Tibial artery (tissue), 4 donors: ENCODE measurements around the gene UBL5.
"Not testable (repeated sequence)": the region's sequence is repeated elsewhere in the genome, so short reads cannot be mapped to it uniquely, and the experiment has no call there.

Experiments
- DNase-seq, 2 donors: peaks; one replicate each; pipeline ENCODE4 v3.0.0-alpha.2; 2019
- H3K27ac ChIP-seq, 2 donors: fragments of 200-600 bp; sonication (generic) in 1 of 2; 1 replicate in 1 of 2; 2 replicates in 1 of 2; pipeline ENCODE4 v1.5.1; 2018 to 2019; ENCODE audit warnings: mild to moderate bottlenecking in 1 of 2
- H3K27me3 ChIP-seq, 2 donors: fragments of 200-600 bp; sonication (generic) in 1 of 2; one replicate each; pipeline versions ENCODE4 v1.5.1 to v1.6.0; 2016 to 2019
- H3K36me3 ChIP-seq, 3 donors: fragments of 200-600 bp; sonication (generic) in 2 of 3; one replicate each; pipeline ENCODE4 v1.5.1; 2016 to 2019; ENCODE audit warnings: mild to moderate bottlenecking in 2 of 3
- H3K4me1 ChIP-seq, 4 donors: fragments of 200-600 bp; sonication (generic) in 2 of 4; 1 replicate in 3 of 4; 2 replicates in 1 of 4; pipeline ENCODE4 v1.5.1; 2016 to 2019
- H3K4me3 ChIP-seq, 2 donors: fragments of 200-600 bp; sonication (generic) in 1 of 2; 1 replicate in 1 of 2; 2 replicates in 1 of 2; pipeline ENCODE4 v1.5.1; 2018 to 2019; ENCODE audit warnings: mild to moderate bottlenecking in 2 of 2
- H3K9me3 ChIP-seq, 3 donors: fragments of 200-600 bp; sonication (generic) in 1 of 3; one replicate each; pipeline ENCODE4 v1.5.1; 2016 to 2019
- intact Hi-C: fragments of 100-400 bp; cut with DNase I; formaldehyde crosslinking; loops from one replicate; pipeline ENCODE4 v1.15.0; 2023; ENCODE audit warnings: low total_unique reads
- TF ChIP-seq, protein P1 (sequence below), 2 experiments: fragments of 200-600 bp in 1 of 2; fragments of 450-650 bp in 1 of 2; IDR thresholded peaks; one replicate each; pipeline ENCODE4 v1.5.1; 2017 to 2019; ENCODE audit warnings: antibody characterized with exemption in 2 of 2, mild to moderate bottlenecking in 1 of 2, moderate library complexity in 1 of 2

The UBL5 gene

DNA sequence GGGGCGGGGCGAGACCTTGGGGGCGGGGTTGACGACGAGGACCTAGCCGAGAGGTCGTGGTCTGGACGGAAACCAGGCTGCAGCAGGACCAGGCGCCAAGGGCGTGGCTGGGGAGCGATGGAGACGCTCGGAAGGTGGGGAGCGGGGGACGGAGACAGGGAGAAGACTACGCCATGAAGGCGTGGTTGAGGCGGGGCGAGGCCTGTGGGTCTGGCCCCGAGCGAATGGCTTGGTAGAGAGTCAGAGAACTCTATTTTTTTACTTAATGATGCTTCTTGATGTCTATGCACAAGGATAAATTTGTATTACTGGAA lies 8.2 kb upstream of the UBL5 start:
- H3K36me3 ChIP-seq: peaks cover 0 to 18% (median 3%) of the 10 kb centered on the region in 3 donors
- intact Hi-C loops: no loop called here
- peak overlapping the region; percentile 88 to 99 for H3K4me3 ChIP-seq
- peaks cover 0 to 28% (median 20%) of the 10 kb centered on the region in 4 donors for H3K4me1 ChIP-seq
- H3K9me3 ChIP-seq: no peaks in the 10 kb centered on the region
- peak overlapping the region; percentile 92 to 96 for H3K27ac ChIP-seq
- DNase-seq: no peak
- TF ChIP-seq, protein P1, sequence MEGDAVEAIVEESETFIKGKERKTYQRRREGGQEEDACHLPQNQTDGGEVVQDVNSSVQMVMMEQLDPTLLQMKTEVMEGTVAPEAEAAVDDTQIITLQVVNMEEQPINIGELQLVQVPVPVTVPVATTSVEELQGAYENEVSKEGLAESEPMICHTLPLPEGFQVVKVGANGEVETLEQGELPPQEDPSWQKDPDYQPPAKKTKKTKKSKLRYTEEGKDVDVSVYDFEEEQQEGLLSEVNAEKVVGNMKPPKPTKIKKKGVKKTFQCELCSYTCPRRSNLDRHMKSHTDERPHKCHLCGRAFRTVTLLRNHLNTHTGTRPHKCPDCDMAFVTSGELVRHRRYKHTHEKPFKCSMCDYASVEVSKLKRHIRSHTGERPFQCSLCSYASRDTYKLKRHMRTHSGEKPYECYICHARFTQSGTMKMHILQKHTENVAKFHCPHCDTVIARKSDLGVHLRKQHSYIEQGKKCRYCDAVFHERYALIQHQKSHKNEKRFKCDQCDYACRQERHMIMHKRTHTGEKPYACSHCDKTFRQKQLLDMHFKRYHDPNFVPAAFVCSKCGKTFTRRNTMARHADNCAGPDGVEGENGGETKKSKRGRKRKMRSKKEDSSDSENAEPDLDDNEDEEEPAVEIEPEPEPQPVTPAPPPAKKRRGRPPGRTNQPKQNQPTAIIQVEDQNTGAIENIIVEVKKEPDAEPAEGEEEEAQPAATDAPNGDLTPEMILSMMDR (IDR thresholded peaks at IDR 0.05): no peak
- no peaks in the 10 kb centered on the region for H3K27me3 ChIP-seq

DNA sequence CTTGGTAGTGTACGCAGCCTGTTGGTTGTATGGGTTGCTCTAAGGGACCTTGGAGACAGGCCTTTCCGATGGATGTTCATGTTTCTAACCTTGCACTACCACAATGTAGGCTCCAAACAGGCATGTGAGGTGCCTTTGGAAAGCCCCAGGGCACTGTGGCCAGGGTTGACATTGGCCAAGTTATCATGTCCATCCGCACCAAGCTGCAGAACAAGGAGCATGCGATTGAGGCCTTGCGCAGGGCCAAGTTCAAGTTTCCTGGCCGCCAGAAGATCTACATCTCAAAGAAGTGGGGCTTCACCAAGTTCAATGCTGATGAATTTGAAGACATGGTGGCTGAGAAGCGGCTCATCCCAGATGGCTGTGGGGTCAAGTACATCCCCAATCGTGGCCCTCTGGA lies 7.7 kb upstream of the UBL5 start:
- Histone ChIP-seq H3K27ac (peak overlapping the region; percentile 92 to 96), H3K4me1 (peaks cover 0 to 28% (median 20%) of the 10 kb centered on the region in 4 donors), H3K36me3 (peaks cover 0 to 17% (median 3%) of the 10 kb centered on the region in 3 donors), H3K4me3 (peak overlapping the region; percentile 88 to 99)
- DNase-seq, H3K9me3 ChIP-seq, H3K27me3 ChIP-seq, intact Hi-C loops: not testable (repeated sequence)

DNA sequence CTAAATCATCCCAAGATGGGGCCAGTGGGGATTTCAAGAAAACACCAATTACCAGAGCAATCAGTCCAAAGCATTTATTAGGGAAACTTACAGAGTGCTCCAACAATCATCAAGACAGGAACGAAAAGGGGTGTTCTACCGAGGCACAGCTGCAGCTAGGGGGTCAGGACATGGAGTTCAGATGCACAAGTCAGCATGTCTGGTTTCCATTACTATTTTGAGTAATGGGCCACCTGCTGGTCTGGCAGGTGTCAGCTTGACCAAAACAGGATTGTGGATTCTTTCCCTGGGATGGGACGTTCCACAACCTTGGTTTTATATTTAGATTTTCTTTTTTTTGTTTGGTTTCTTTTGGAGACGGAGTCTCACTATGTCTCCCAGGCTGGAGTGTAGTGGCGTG lies 3.9 kb upstream of the UBL5 start:
- H3K27me3 ChIP-seq: no peaks in the 10 kb centered on the region
- peaks cover 0 to 28% (median 25%) of the 10 kb centered on the region in 4 donors for H3K4me1 ChIP-seq
- no peak for DNase-seq
- intact Hi-C loops: no loop called here
- no peak overlapping the region for H3K27ac ChIP-seq
- no peaks in the 10 kb centered on the region for H3K9me3 ChIP-seq
- TF ChIP-seq, protein P1 (IDR thresholded peaks at IDR 0.05): no peak
- H3K36me3 ChIP-seq: peaks cover 0 to 6% (median 0%) of the 10 kb centered on the region in 3 donors
- no peak overlapping the region for H3K4me3 ChIP-seq

DNA sequence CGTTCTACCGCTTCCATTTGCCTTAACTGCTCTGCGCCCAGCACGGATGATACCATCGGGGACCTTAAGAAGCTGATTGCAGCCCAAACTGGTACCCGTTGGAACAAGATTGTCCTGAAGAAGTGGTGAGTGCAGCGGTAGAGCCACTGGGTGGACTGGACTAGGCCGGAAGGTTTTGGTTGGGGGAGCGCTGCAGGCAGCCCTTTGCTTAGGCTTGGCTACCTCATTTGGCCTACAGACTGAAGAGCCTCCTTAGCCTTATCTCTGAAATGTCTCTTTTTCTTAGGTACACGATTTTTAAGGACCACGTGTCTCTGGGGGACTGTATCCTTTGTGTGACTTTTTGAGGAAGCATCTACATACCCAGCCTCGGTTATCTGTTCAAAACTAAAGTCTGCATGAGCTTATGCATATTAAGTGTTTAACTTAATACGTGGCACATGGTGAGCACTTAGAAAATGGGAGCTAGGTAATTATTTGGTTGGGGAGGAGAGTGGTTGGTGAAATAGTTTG lies 889 bp downstream of the UBL5 start:
- peaks cover 0 to 29% (median 25%) of the 10 kb centered on the region in 4 donors for H3K4me1 ChIP-seq
- H3K27me3 ChIP-seq: no peaks in the 10 kb centered on the region
- intact Hi-C loops: no loop called here
- H3K9me3 ChIP-seq: no peaks in the 10 kb centered on the region
- H3K27ac ChIP-seq: peak overlapping the region; percentile 85 to 88
- TF ChIP-seq, protein P1 (IDR thresholded peaks at IDR 0.05): no peak
- H3K4me3 ChIP-seq: peak overlapping the region; percentile 77 to 95
- H3K36me3 ChIP-seq: peaks cover 0 to 31% (median 13%) of the 10 kb centered on the region in 3 donors
- DNase-seq: no peak

DNA sequence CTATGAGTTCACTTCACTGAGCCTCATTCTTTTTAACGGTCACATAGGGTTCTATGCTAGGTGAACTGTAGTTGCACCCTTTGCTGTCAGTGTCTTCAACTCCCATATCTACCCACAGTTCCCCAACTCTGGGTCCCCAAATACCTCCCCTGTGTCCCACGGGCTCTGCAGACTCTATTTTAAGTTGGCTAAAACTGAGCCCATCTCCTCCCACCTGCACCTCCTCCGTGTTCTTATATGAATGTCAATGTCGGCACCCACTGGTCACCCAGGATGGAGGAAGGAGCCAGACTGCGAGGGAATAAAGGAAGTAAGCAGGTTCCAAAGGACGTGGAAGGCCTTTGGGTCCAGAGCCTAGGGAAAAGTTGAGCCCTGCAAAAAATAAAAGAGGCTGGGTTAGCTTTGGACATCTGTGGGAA lies 6.6 kb downstream of the UBL5 start:
- TF ChIP-seq, protein P1 (IDR thresholded peaks at IDR 0.05): no peak
- no peak for DNase-seq
- peak overlapping the region; percentile 94 to 96 for H3K4me3 ChIP-seq
- no peaks in the 10 kb centered on the region for H3K27me3 ChIP-seq
- intact Hi-C loops: no loop called here
- H3K36me3 ChIP-seq: peaks cover under 1 to 37% (median 26%) of the 10 kb centered on the region in 3 donors
- peak overlapping the region; percentile 85 for H3K27ac ChIP-seq
- H3K4me1 ChIP-seq: peaks cover 0 to 26% (median 14%) of the 10 kb centered on the region in 4 donors
- no peaks in the 10 kb centered on the region for H3K9me3 ChIP-seq

DNA sequence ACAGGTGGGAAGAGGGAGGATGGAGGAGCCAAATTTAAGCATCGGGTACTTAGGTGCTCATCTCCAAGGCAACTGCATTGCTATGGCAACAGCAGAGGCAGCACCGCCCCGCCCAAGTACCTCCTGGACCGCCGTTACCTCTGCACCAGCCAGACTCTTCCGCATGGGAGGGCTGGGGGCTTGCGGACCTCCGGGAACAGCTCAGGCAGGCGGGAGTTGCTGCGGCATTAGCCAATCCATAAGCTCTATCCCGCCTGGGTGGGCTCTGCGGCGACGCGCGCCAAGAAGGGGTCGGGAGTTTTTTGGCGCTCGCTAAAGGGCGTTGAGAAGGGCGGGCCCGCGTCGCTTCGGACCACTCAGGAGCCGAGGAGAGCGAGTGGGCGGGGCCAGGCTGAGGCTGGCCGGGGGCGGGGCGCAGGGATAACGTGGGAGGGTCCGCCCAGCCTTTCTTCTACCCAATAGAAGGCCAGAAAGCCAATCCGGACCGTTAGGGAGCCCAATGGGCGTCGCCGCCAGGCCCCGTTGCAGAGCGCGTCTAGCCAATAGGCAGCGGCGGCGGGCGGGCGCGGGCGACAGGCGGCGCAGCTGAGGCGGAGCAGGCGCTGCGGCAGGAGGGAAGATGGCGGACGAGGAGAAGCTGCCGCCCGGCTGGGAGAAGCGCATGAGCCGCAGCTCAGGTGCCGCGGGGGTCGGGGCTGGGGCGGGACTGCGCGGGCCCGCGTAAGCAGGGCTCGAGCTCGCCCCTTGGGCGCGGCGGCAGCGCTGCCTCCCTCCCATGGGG lies 7.2 kb downstream of the UBL5 start, which contains the start of gene PIN1:
PIN1 (plus strand) TSS at position 593 of the 781 bp plus-strand sequence; CDS start at position 620, 27 bp downstream.
- Histone ChIP-seq H3K27me3 (no peaks in the 10 kb centered on the region), H3K36me3 (peaks cover 6 to 37% (median 26%) of the 10 kb centered on the region in 3 donors), H3K4me3 (peak within 1 kb of the TSS; percentile 94 to 96), H3K9me3 (no peaks in the 10 kb centered on the region), H3K27ac (peak within 1 kb of the TSS; percentile 85), H3K4me1 (peaks cover 0 to 24% (median 13%) of the 10 kb centered on the region in 4 donors)
- DNase-seq: peak; percentile 99
- TF ChIP-seq, protein P1 (IDR thresholded peaks at IDR 0.05): peak; percentile 43 to 69
- intact Hi-C loops: no loop called here
